ENCODE results near the gene RPL28.

Gene RPL28

DNA sequence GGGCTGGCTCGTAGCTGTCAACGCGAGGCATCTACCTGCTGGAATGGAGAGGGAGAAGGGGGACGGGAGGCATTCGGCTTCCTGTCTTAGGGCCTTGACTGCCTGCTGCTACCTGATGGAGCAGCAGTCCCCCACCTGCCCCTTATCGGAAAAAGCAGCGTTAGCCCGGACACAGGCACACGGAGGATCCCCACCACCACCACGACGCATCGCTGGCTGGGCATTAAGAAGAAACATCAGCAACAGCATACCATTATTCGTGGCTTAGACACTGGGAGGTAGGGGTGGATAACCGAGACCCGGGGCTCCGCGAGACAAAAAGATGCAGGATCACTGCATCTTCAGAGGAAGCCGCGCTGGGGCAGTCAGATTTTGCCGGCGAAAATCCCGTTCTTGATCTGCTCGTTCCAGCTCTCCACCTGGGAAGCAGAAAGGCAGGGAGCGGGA, 32.4 kb upstream of the RPL28 start:
- DNase-seq (ENCODE audit: low read depth in 3 of 3): no peak

DNA sequence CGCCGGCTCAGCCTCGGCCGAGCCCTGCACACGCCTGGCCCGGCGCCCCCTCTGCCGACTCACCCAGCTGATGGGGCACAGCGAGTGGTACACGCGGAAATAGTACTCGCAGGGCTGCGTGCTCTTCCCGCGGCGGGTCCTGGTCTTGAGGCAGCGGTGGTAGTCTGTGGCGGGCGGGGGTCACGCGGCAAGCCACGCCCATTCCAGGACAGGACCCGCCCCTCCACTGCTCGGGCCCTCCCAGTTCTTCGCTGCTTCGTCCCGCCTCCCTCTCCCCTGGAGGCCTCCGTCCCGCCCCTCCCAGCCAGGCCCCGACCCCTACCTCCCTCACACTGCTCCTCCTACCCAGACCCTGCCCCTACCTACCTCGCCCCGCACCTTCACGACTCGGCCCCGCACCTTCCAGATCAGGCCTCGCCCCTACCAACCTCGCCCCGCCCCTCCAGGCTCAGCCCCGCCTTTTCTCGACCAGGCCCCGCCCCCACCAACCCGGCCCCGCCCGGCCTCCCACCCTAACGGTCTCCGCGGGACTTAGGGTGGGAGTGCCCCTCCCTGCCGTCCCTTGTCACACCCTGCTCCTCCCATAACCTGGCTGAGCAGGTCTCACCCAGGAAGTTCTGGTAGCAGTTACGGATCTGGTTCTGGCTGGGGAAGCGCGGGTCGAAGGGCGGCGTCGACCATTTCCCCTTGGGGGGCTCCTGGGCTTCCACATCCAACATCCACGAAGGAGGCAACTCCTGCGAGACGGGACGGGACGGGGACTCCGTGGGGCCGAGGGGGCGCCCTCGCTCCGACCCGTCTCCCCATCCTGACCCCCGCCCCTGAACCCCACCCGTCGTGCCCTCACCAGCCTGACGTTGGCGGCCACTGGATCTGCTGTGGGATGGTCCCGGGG, 31.7 kb upstream of the RPL28 start:
- peak in 2 of 3 experiments; percentile 38 to 50 for DNase-seq (ENCODE audit: low read depth in 3 of 3)

DNA sequence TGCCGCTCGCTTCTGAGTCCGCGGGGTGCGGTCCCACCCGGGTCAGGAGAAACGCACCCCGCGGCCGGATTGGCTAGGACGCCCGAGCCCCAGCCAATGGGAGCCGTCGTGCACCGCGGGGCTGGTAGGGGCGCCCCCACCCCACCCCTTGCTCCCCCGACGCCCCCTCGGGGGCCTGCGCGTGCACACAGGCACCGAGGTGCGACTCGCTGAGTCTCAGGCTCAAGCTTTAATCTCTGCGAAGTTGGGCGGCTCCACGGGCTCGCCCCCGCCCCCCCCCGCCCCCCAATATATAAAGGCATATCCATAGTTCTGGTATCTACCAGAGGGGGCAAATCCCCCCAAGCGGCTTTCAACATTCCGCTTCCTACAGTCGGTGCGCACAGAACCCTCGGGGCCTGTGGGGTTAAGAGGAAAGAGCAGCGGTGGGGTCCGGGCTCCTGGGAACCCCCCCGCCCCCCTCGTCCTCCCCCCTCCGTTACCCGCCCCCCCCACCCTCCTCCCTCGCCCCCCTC, 31.0 kb upstream of the RPL28 start, which contains the start of gene COX6B2:
COX6B2 (minus strand) TSS at position 22 of the 515 bp plus-strand sequence. CDS start 198 bp downstream, outside the sequence.
- no peak for DNase-seq (ENCODE audit: low read depth in 3 of 3)

DNA sequence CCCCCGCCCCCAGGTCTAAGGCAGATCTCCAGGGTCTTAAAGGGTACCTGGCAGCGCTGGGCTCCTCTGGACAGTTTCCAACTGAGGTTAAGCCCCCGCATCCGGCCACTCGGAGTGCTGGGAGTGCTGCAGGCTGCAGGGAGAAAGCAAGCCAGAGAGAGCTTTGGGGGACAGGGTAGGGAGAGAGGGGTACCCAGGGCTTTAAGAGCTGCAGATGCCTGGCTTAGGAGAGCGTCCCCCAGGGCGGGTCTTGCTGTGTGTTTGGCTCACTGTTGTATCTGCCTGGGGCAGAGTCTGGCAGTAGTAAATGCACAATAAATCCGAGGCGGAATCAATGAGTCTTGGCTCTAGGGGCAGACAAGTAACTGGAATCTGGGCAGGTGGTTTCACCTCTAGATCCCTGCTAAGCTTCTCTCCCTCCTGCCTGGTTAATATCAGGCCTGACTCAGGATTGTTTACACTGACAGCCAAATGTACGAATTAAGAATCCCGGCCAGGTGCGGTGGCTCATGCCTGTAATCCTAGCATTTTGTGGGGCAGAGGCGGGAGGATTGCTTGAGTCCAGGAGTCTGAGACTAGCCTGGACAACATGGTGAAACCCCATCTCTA, 30.4 kb upstream of the RPL28 start:
- DNase-seq (ENCODE audit: low read depth in 3 of 3): no peak

DNA sequence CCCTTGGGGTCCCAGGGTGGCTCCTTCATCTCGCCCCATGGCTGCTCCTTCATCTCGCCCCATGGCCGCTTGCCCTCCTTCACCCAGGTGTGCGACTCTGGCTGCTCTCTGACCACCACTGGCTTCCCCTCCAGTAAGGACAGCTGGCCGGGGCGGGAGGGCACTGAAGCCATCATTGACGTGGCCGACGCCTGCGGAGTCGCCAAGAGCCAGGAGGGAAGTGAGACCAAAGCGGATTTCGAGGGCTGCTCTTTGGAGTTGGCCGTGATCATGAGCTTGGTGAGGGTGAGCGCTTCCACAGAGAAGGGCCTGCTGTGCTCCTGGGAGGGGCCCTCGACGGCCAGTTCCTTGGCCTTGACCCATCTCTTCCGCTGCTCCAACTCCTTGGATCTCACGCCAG, 27.2 kb upstream of the RPL28 start:
- DNase-seq (ENCODE audit: low read depth in 3 of 3): no peak

DNA sequence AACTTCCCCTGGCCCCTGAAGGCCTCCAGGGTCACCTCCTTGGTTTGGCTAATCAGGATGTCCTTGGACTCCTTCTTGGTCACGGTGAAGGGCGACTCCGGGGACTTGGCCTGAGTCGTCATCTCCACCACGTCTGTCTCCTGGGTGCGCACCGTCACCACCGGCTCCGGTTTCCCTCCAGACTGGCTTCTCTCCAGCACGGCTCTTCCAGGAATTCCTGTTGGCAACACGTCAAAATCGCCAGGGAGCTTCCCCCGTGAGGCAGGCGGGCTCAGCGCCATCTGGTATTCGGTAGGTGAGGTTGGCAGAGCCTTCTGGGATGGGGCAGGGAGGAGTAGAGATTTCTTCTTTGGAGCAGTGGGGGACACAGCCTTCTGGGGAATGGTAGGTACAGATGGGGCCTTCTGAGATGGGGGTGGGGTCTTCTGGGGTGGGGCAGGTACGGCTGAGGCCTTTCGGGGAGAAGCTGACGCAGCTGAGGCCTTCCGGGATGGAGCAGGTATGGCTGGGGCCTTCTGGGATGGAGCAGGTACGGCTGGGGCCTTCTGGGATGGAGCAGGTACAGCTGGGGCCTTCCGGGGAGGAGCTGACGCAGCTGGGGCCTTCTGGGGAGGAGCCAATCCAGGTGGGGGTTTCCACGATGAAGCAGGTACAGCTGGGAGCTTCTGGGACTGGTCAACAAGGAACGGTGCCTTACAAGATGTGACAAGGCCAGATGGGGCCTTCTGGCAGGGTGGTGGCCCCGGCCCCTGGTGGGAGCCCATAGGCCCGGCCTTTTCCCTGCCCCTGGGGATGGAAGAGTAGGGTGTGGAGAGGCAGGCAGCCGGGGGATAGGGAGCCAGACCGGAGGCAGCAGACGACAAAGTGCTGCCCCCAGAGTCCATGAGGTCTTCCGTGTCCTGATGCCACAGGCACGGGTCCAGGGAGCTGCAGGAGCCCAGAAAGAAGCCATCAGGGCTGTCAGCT, 26.5 kb upstream of the RPL28 start:
- no peak for DNase-seq (ENCODE audit: low read depth in 3 of 3)

DNA sequence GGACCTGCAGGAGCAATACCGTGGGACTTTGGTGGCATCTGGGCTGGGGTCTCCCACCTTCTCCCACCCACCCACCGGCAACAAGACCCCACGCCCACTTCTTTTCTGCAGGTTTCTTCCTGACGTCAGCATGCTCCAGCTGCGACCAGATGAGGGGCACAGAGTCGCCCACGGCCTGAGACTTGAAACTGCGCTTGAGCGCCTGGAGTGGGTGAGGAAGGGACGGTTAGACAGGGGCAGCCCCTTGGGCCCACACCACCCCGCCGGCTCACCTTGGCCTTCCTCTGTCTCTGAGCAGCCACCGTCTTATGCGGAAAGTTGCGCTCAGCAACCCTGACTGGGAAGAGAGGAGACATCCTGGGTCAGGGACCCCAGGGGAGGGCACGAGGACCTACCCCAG, 24.8 kb upstream of the RPL28 start:
- DNase-seq (ENCODE audit: low read depth in 3 of 3): no peak

DNA sequence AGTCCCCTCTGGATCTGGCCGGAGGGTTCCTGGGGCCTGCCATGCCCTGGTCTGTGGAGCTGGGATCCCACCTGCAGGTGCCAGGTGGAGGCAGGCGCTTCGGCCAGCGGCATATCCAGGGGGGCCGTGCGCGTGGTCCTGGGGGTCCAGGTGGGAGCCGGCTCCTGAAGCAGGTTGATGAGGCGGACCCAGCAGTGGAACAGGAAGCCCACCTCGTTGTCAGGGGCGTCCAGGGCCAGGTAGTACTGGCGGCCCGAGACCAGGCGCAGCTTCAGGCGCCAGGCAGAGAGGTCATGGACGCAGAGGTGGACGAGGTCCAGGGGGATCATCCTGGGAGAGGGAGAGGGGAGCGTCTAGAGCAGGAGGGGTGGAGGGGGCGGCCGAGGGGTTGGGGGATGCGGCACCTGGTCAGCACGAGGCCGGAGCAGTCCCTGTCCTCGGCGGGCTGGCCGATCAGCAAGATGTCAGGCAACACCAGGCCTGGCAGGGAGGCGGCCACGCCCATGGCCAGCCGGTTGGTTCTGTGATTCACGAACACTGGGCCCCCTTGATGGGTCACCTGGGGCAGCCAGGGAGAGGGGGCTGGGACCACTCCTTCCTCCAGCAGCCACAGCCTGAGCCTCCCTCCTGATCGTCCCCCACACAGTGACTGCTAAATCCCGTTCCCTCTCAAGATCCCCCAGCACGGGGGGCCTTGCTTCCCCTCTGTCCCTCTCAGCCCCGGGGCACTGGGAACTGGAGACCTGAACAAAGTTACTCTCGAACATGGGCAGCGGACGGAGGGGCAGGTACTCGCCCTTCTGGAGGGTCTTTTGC, 23.4 kb upstream of the RPL28 start:
- DNase-seq (ENCODE audit: low read depth in 3 of 3): no peak

DNA sequence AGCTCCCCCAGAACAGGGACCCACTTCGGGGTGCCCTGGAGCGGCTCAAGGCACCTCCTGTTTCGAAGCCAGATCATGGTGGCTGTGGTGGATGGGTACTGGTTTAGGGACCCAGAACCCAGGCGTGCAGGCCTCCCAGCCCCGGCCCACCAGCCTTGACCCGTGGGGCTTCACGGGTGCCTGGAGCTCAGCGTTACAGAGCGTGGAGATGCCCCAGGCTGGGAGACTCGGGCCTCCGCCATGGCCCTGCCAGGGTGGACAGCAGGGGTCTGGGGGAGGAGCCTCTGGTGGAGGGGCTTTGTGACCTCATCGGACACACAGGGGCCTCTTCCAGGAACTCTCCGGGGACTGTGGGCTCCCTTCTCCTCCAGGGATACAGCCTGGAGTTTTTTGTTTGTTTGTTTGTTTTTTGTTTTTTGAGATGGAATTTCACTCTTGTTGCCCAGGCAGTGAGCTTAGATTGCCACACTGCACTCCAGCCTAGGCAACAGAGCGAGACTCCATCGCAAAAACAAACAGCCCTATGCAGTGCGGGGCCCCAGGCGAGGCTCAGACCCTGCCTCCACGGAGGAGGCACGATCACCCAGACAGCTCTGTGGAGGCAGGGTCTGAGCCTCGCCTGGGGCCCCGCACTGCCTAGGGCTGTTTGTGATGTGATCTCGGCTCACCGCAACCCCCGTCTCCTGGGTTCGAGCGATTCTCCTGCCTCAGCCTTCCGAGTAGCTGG, 22.6 kb upstream of the RPL28 start, which contains the start of gene GARIN5B:
GARIN5B (minus strand) TSS at position 271 of the 727 bp plus-strand sequence; CDS start at position 77, 194 bp downstream.
- DNase-seq (ENCODE audit: low read depth in 3 of 3): no peak

DNA sequence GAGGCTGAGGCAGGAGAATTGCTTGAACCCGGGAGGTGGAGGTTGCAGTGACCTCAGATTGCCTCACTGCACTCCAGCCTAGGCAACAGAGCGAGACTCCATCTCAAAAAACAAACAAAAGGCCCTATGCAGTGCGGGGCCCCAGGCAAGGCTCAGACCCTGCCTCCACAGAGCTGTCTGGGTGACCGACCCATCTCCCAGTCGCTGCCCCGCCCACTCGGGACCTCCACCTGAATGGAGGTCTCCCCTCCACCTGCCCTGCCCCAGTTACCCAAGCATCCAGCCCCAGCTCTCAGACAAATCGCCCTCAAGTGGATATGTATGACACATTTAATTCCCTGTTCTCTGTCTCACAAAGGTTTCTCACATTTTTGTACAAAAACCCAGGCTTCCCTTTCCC, 20.5 kb upstream of the RPL28 start:
- no peak for DNase-seq (ENCODE audit: low read depth in 3 of 3)

DNA sequence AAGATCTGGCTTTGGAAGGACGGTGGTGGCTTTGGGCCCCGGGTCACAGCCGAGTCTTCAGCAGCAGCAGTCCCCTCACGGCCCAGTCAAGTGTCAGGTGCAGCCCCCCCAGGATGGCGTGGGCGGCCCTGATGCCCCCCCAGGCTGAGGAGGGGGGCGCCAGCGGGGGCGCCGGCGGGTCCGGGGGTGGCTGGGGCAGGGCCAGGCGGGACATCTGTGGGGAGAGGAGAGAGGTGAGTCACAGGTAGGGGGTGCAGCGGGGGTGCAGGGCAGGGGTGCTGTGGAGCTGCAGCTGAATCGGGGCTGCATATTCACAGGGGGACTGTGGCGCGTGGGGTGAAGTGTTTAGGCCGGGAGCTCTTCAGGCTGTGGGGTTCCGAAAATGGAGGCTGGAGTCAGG, 19.8 kb upstream of the RPL28 start:
- DNase-seq (ENCODE audit: low read depth in 3 of 3): no peak

DNA sequence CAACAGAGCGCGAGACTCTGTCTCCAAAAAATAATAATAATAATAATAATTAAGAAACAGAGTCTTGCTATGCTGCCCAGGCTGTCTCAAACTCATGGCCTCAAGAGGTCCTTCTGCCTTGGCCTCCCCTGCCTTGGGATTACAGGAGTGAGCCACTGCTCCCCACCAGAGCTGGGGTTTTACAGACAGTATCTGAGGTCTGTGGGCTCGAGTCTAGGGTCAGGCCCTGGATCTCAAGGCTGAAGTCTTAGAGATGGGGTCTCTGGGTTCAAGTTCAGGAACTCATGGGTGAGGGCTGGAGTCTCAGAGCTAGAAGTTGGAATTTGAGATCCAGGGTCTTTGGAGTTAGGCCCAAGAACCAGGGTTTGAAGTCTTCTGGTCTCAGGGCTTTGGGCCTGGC, 18.9 kb upstream of the RPL28 start:
- no peak for DNase-seq (ENCODE audit: low read depth in 3 of 3)

DNA sequence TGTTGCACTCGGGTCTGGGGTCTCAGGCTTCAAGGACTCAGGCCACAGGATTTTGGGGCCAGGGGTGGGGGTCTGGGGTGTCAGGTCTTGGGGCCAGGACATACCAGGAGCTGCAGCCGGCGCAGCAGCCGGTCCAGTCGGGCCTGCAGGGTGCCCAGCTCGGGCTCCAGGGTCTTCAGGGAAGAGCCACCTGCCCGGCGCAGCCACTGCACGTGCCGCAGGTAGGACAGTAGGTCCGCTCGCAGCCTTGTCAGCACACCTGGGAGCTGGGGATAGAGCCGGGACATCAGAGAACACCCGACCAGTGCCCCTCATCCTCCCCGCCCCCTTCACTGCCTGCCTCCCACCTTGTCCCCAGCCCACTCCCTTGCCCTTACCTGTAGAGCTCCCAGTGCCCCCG, 17.6 kb upstream of the RPL28 start:
- DNase-seq (ENCODE audit: low read depth in 3 of 3): no peak

DNA sequence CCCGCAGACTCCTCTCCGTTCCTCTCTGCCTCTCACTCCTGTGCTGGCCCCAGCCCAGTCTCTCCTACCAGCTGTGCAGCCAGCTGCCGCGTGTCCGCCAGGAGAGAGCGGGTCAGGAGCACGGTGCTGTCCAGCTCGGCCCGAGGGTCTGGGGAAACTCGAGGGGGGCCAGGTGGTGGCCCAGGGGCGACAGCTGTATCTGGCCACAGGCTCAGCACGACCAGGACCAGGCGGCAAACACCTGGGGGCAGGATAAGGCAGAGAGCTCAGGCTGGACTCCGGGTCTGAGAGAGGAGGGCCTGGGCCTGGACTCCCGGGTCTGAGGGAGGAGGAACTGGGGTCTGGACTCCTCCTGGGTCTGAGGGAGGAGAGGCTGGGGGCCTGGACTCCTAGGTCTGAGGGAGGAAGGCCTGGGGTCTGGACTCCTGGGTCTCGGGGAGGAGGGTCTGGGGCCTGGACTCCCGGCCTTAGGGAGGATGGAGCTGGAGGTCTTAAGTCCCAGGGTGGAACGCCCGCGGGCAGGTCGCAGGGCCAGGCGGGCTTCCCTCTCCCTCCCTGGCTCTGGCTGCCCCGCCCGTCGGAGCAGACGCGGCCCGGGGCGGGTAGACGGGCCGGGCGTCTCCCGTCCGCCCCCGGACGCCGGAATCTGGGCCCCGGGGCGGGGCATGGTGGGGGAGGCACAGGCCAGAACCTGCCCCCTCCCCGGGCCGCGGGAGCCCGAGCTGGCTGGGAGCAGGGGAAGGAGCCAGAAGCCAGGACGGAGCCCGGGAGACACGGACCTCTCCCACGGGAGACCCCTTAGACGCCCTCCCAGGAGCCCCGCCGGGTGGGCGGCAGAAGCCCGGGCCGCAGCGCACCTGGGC, 16.8 kb upstream of the RPL28 start:
- DNase-seq (ENCODE audit: low read depth in 3 of 3): no peak

DNA sequence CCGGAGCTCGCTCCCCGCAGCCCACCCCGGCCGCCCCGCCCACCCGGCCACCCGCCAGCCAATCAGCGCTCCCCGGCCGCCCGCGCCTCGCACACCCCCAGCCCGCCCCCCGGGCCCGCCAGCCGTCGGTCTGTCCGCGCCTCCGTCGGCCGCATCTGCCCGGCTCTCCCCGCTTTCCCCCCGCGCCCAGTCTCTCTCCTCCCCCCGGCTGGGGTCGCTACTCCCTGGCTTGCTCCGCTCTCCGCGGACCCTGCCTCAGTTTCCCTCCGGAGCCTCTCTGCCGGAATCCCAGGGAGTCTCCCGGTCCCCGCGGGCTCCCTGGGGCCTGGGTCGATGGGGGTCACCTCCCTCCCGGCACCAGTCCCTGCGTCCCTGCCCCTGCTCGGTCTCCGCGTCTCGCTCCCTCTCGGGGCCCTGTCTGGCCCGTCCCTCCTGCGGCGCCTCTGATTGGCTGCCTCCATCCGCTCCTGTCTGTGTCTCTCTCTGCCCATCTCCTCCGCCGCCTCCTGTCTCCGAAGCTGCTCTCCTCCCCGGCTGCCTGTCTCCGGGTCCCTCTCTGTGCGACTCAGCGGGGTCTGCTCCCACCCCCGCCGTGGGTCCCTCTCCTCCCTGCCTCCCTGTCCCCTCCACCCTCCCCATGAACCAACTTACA, 16.0 kb upstream of the RPL28 start:
- DNase-seq (ENCODE audit: low read depth in 3 of 3): peak in 1 of 3 experiments; percentile 33

DNA sequence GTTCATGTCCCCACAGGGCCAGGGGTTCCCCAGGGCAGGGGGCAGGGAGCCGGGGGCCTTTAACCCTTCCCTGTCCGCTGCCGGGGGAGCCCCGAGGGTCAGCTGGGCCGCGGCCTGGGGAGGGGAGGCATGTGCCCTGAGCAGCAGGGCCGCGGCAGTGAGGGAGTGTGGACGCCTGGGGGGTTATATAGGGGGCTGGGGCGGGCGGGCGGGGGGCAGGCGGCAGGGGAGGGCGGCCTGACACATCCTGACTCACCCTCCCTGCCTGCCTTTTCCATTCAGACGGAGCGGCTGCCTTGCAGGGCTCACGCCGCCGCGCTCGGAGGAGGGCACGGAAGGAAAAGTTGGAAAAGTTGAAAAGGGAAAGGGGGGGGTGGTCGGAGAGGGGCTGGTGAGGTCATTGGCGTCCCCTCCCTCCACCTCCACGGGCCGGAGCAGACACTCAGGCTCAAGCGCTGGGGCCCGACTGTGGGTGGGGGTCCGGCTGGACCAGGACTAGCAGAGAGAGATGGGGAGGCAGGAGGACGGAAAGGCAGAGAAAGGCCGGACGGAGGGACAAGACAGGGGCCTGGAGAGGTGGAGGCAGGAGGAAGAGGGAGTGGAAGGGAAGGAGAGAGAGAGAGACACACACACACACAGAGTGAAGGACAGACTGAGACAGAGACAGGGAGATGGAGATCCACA, 15.3 kb upstream of the RPL28 start, which contains the start of gene IL11:
IL11 (minus strand) TSS at position 159 of the 684 bp plus-strand sequence; CDS start at position 6, 153 bp downstream.
- no peak for DNase-seq (ENCODE audit: low read depth in 3 of 3)

DNA sequence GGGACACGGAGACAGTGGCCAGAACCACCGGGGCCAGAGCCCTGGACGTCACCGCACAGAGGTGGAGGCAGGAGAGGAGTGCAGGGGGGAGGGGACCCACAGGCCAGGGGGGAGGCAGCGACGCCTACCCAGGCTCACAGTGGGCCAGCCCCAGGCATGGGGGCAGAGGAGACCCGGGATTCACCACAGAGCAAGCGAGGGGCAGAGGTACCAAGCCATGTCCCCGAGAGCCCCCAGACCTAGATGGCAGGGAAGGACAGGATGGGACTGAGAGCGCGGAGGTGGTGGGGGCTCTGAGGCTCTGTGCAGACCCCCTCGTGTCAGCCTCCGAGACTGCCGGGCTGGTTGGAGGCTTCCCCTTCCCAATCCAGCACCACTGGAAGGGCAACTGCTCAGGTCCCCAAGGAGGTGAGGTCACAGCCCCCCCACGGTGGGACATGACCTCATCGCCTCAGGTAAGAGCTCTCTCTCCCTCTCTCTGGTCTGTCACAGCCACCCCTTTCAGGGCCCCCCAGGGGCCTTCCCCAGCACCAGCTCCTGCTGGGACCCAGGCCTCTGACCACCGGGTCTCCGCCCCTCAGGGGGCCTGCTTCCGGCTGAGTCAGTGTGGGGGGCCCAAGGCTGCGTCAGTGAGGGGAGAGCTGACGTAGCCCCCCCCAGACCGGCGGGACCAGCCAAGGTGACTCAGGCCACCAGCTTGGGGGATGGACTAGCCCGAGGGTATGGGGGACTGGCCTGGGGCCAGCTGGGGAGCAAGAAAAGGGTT, 13.2 kb upstream of the RPL28 start:
- DNase-seq (ENCODE audit: low read depth in 3 of 3): no peak
